ENCODE results near the gene NOS2.

- TF ChIP-seq YY1 (IDR thresholded peaks at IDR 0.05; ENCODE audit: insufficient read depth, insufficient read length) (no peak), SUZ12 (IDR thresholded peaks at IDR 0.05; ENCODE audit: extremely low read depth, insufficient read depth, insufficient read length) (no peak)
Observed at GRCh38 chr17:27840688-27841087, 40.4 kb upstream of the NOS2 start.
